ENCODE data around the gene CDKN3.

CDKN3 gene, protein sequence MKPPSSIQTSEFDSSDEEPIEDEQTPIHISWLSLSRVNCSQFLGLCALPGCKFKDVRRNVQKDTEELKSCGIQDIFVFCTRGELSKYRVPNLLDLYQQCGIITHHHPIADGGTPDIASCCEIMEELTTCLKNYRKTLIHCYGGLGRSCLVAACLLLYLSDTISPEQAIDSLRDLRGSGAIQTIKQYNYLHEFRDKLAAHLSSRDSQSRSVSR

GRCh38 chr14:54396493-54397335 is at the start of gene CDKN3:
Gene CDKN3 (plus strand): TSS chr14:54397007. CDS start chr14:54397069, 62 bp downstream.
- DNase-seq (ENCODE audit: low spot score) = peak; percentile 99

DNA sequence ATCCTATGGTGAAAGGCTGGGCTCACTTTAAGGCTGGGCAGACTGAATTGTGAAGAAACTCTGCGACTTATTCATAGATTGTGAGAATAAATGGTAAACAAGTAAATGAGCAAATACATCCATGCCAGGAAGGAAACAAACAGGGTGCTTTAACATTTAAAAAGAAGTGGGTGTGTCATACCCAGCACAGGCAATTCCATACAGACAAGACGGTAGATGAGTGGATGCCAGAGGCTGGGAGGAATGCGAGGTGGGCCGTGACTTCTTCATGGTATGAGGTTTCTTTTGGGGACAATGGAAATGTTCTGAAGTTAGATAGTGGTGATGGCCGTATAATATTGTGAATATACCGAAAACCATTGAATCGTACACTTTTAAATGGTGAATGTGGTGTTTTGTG is 49.8 kb upstream of the CDKN3 start:
- DNase-seq (ENCODE audit: low spot score) = no peak

DNA sequence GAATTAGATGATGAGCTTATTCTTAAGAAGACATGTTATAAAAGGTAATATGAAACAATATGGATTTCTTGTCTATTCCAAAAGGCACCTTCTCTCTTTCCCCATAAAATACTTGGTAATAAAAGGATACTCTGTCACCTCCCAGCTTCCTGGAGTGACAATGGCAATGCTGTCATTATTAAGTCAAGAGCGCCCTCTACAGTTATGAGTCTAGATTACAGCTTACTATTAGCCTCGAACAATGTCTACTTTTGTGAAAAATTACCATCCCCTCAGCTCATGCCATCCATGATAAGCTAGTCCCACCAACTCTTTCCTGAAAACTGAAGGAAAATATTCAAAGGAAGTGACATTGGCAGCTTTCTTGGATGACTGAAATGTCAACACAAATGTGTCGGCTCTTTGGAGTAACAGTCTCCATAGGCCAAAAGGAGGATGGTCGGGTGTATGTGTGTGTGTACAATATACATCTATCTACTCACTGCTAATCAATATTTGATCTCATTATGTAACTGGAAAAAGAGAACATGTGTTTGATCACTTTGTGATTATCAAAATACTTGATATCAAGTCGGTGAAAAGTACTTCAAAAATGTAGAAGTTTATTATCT is 48.7 kb upstream of the CDKN3 start:
- DNase-seq (ENCODE audit: low spot score) = peak; percentile 67

DNA sequence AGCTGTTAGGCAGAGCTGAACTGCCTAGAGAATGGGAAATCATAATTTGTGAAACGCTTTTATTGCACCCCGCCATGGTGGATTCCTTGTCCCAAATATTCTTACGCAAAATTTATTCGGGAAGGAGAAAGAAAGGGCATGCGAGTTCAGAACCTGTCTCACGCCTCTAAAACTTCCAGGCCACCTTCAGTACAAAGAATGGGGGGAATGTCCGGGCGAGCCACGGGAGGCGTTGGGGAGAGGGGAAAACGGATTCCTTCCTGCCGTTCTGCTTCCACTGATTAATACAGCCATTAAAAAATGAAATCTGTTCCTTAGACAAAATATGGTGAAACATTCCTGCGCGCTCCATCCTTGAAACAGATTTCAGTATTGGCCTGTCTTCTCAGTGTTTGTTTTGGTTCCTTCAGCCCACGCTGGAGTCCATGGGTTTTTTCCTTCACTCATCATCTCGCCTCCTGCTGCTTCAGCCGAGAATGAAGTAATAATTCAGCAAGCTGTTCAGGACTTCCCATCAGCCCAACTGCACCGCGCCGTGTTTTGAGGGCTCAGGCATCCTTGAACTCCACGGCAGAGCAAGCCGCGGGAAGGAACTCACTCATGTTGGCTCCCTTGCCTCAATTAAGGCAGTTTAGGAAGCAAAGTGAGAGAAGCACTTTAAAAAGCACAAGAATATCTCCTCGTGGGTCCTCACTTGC is 47.7 kb upstream of the CDKN3 start:
- DNase-seq (ENCODE audit: low spot score) = no peak

GRCh38 chr14:54349713-54350112 is 47.1 kb upstream of the CDKN3 start:
- no peak for DNase-seq (ENCODE audit: low spot score)

DNA sequence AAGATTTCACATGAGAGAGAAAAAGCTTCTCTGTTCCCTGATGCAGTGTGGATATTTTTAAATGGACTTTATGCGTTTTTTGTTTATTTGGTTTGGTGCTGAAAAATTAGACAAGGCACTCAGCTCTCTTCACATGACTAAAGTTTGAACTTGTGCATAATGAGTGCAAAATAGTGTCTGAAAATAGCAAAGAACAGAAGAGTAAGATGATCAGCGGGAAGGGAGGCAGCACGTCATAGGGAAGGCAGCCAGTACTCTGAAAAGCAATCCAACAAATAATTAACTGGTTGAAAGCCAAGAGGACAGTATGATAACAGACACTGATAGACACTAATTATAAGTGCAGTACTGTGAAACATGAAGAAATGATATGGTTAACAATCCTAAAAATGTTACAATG is 46.6 kb upstream of the CDKN3 start:
- no peak for DNase-seq (ENCODE audit: low spot score)

- DNase-seq (ENCODE audit: low spot score) = no peak
These were observed 43.5 kb upstream of the CDKN3 start for GRCh38 chr14:54353266-54353665.

- DNase-seq (ENCODE audit: low spot score) = no peak
These were observed 43.1 kb upstream of the CDKN3 start for GRCh38 chr14:54353694-54354093.

DNA sequence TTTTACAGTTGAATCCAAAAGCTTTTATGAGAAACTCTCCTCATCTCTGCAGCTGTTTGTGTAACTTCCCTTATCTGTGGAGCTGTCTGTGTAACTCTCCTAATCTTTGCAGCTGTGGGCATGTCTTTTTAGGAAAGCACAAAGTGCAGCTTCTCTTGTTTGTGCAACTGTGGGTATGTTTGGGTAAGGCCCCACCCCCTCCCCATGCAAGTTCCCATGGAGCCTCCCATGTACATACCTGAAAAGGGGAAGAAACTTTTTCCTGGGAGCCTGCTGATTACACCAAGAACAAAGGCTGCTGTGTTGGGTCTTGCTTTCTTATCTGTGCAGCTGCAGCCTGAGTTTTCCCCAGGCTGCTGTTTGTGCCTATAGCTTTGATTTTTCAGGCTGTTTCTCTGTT is 42.7 kb upstream of the CDKN3 start:
- no peak for DNase-seq (ENCODE audit: low spot score)

DNA sequence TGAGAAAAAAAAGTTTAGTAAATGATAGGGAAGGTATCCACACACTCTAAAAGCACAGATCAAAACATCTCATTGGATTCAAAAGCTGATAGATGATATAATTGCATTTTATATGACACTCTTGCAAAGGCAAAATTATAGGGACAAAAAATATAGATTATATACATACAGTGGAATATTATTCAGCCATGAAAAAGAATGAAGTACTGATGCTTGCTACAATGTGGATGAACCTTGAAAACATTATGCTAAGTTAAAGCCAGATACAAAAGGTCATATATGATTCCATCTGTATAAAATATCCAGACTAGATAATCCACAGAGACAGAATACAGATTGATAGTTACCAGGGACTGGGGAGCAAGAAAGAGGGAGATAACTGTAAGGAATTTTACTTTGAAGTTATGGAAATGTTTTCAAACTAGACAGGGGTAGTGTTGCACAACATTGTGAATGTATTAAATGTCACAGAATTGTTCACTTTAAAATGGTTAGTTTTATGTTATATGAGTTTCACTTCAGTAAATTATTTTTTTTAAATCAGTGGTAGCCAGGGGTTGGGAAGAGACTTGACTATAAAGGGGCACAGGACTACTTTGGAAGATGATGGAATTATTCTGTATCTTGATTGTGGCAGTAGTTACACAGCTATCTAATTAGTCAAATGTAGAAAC is 41.7 kb upstream of the CDKN3 start:
- no peak for DNase-seq (ENCODE audit: low spot score)

DNA sequence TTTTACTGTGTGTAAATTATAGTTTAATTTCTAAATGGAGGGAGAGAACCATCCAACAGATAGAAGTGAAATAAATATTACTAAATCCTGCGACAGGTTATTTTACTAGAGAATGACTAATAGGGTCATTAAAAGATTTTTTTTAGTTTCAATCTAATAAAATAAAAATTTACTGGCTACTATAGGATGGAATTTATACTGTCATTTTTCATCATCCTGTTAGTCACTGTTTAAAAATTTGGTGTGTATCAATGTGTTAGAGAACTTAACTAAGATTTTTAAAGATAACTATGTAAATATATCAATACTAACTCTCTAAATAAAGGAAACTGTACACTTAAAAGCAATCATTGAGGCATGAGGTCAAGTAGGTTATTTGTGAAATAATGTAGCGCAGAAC is 41.1 kb upstream of the CDKN3 start:
- no peak for DNase-seq (ENCODE audit: low spot score)

- no peak for DNase-seq (ENCODE audit: low spot score)
These were observed 40.6 kb upstream of the CDKN3 start for GRCh38 chr14:54356172-54356571.

- DNase-seq (ENCODE audit: low spot score) = no peak
These were observed 36.1 kb upstream of the CDKN3 start for GRCh38 chr14:54360667-54361066.

DNA sequence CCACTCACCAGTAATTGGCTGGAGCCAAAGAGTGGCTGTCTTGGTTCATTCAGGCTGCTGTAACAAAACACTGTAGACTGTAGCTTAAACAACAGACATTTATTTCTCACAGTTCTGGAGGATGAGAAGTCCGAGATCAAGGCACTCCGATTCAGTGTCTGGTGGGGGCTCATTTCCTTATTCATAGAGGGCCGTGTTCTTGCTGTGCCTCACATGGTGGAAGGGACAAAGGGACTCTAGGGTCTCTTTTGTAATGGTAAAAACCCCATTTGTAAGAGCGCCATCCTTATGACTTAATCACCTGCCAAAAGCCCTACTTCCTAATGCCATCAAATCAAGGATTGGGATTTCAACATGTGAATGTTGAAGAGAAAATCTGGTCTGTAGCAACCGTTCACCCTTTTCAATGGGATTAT is 34.7 kb upstream of the CDKN3 start:
- DNase-seq (ENCODE audit: low spot score) = peak; percentile 48

GRCh38 chr14:54362759-54363437 is 33.9 kb upstream of the CDKN3 start:
- no peak for DNase-seq (ENCODE audit: low spot score)

DNA sequence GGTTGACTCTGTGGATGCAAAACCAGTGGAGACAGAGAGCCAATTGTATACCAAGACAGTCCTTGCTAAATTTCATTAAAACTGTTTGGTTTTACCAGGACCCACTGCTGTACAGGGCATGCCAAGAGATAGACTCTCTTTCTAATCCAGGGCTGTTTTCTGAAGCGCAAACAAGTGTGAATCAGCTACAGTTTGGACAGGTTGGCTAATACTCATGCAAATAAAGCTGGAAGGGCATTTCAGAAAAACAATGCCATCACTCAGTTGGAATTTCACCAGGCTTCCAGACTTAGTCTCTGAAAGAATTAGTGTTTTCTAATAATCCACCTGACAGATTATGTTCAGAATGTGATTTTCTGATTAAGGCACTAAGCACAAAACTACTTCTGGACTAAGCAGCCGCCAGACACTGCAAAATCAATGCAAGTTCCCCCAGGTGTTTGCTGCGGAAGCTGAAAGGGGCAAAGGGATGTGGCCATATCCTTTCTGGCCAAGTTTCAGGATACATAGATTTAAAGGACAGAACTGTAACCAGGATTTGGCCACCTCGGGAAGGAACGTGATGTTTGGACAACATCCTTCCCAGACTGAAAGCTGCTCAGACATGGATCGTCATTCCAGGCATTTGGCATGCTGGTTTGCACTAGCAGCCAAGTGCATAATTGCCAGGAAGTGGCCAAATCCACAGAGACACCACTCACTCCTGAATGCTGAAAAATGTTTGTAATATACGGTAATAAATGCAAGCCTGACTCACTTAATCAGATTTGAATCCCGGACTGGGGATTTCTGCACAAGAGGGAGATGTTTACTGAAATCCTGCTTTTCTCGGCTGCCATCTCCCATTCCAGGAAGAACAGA is 32.0 kb upstream of the CDKN3 start:
- no peak for DNase-seq (ENCODE audit: low spot score)

GRCh38 chr14:54366736-54367735 is 29.8 kb upstream of the CDKN3 start:
- DNase-seq (ENCODE audit: low spot score) = peak; percentile 48

- DNase-seq (ENCODE audit: low spot score) = no peak
These were observed 28.5 kb upstream of the CDKN3 start for GRCh38 chr14:54368291-54368690.

DNA sequence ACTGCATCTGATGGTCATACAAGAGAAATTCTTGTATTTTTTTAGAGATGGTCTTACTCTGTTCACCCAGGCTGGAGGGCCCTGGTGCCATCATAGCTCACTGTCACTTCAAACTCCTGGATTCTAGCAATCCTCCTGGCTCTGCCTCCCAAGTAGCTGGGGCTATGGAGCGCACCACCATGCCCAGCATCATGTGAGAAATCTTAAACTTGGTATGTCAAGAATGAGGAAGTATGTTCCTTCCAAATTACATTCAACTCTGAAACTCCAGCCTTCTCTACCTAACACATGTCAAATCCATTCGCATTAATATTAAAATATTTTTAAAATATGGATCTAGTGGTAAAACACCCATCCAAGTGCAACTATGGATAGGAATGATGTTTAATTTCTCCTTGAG is 27.5 kb upstream of the CDKN3 start:
- no peak for DNase-seq (ENCODE audit: low spot score)
